SKM-1 (cell line): ENCODE data around the gene HSD11B1.

Experiments
- DNase-seq: peaks from one replicate; lab custom pipeline; 2025; ENCODE audit not compliant: unreplicated experiment; lab: John Stamatoyannopoulos, UW

The HSD11B1 gene

GRCh38 chr1:209723756-209724693 lies 19.4 kb downstream of the HSD11B1 start:
- DNase-seq = no peak

DNA sequence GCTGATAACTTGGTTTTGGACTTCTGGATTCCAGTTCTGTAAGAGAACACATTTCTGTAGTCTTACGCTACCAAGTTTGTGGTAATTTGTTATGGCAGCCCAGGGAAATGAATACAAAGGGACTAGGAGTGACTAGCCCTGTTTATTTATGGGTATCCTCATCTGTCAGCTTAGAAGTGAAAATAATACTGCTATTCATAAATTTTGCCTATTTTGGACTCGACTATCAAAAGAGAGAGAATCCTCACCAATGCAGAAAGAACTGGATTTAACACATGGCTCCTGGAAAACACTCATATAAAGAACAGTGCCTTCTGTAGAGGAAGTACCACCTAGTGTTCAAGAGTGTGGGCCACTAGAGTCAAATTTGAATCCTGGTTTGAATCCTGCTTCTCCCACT lies 22.6 kb downstream of the HSD11B1 start:
- DNase-seq = no peak

GRCh38 chr1:209727785-209728184 lies 23.1 kb downstream of the HSD11B1 start:
- no peak for DNase-seq

GRCh38 chr1:209728466-209728865 lies 23.8 kb downstream of the HSD11B1 start:
- no peak for DNase-seq

- DNase-seq = no peak
Measured at GRCh38 chr1:209729436-209729835, 24.8 kb downstream of the HSD11B1 start.

DNA sequence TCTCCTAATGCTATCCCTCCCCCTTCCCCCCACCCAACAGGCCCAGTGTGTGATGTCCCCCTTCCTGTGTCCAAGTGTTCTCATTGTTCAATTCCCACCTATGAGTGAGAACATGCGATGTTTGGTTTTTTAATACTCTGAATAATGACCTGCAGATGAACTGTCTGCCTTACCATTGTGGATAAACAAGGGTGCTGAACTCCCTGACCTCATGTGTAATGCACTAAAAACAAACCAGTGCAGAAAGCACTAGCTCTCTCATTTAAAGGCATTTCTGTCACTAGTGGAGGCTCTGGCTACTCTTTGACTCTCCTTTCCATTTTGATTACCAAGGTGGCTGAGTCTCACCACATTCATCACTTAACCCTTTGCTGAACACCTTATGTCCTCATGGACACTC lies 28.1 kb downstream of the HSD11B1 start:
- DNase-seq = no peak

DNA sequence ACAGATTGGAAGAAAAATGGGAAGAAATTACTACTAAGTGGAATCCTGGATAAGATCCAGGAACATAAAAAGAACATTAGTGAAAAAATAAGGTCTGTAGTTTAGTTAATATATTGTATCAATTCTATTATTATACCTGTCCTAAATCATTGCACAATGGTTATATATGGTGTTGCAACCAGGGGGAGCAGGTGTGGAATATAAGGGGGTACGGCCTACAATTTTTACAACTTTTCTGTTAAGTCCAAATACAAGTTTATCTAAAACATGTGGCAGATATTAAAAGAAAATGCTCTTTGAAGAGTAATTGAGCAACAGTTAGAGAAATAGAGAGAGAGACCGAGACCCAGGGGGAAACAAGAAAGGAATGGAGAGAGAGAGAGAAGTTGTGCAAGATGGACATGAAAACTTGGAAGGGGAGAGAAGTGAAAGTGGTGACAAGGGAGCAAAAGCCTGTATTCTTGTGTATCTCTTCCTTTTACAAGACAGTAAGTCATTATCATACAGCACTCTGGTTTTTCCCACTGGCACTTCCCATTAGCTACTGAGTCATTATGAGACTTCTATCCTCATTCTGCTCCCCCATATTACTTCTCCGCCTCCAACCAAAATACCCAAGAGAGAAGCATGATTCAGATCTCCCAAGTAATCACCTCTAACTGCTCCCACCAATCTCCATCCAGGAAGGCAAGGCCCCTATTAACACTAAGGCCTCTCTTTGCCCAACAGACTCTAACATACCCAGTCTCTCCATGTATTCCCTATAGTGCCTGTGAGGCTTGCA lies 29.0 kb downstream of the HSD11B1 start:
- DNase-seq = peak; percentile 23

GRCh38 chr1:209736490-209737117 lies 32.0 kb downstream of the HSD11B1 start:
- DNase-seq = no peak

GRCh38 chr1:209737118-209737505 lies 32.5 kb downstream of the HSD11B1 start:
- no peak for DNase-seq

DNA sequence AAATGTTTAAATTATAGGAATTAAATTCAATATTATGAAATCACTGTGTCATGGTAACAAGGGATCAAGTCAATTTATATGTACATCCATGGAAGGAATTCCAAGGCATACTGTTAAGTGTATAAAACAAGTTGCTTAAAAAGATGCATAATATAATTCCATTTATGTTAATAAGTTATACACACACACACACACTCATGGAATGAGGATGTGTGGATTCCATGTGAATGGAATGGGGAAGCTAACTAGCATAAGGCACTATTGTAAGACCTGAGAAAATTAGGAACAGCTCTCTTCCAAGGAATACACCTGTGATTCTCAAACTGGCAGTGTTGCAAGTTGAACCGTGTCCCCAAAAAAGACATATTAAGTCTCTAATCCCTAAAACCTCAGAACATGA lies 33.6 kb downstream of the HSD11B1 start:
- DNase-seq = no peak

GRCh38 chr1:209741193-209741592 lies 36.5 kb downstream of the HSD11B1 start:
- no peak for DNase-seq

- no peak for DNase-seq
Measured at GRCh38 chr1:209741889-209742288, 37.2 kb downstream of the HSD11B1 start.

- DNase-seq = no peak
Measured at GRCh38 chr1:209742409-209743144, 37.9 kb downstream of the HSD11B1 start.

DNA sequence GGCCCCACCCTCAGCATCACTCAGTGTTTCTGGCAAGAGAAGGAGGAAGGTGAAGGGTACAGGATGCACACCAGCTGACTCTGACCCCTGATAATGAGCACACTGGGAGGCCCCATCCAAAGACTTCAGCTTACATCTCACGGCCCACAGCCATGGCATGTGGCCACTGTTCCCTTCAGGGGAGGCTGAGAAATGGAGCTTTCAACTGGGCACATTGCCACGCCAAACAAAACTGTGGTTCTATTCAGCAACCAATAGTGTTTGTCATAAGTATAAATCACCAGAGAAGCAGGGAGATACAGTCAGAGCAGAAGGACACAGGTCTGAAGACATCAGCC lies 38.5 kb downstream of the HSD11B1 start:
- DNase-seq = no peak

- no peak for DNase-seq
Measured at GRCh38 chr1:209746451-209747165, 42.0 kb downstream of the HSD11B1 start.

- peak; percentile 53 for DNase-seq
Measured at GRCh38 chr1:209747580-209748262, 43.1 kb downstream of the HSD11B1 start.

DNA sequence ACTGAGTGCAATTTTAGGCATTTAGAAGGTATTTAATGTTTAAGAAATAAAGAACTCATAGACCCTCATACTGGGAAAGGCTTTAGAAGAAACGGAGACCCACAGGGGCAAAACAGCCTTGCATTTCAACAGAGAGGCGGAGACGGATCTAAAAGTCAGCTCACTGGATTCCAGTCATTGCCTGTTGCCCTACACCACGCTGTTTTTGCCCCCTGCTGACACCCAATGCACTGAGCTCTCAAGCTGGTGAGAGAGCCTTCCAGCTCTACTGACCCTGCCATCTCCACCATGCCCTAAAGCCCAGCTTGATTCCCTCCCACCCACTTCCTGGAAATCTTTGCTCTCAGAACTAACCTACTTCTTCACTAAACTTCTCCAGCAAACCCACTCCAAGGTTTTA lies 44.0 kb downstream of the HSD11B1 start:
- DNase-seq = no peak

DNA sequence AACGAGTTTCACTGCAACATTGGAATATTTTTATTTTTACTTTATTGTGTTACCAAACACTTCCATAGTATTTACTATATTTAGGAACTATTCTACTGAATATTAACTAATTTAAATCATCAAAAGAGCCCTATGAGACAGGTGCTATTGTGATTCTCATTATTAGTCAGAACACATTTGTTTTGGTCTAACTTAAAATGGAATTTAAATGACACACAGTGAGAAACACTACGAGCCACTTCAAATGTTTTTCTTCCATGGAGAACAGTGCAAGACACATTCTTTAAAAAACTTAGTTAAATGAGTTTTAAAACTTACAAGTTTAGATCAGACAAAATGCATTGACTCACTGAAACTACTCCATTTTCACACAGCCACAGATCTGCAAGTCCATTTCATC lies 44.6 kb downstream of the HSD11B1 start:
- no peak for DNase-seq

DNA sequence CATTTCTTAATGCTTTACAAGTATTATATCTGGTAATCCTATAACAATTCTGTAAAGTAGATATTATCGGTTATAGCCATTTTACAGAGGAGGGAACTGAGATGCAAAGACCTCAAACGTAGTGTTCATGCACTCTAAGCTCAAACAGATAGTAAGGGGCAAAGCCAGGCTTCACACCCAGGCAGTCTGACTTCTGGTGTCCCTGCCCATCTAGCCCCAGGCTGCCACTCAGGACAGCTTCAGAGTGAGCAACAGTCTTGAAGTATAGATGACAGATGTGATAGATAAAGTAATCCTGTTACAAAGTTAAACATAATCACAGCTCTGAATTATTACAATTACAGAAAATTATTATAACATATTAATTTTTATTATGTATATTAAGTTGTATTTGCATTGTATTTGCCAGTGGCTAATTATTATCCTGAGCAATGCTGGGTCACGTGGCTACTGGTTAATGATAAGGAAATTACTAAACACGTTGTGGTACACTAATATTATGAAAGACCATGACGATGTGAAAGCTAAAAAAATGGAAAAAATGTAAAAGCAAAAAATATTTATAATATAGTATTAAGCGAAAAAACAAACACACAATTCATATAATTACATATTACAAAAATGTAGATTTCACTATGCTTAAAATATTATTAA lies 45.2 kb downstream of the HSD11B1 start:
- no peak for DNase-seq
